Caco-2 (cell line): ENCODE data around the gene ARF1. TPM values are rescaled to one million over a fixed set of nuclear protein-coding genes. Genes with fewer than 3 reads are reported as not detected.

Experiments used
- BruUV-seq: library from RNA; stranded (reverse); fragments of 400-500 nt; replicated peaks from 2 replicates; lab custom pipeline; 2021; lab: Mats Ljungman, UMichigan
- CTCF ChIA-PET: fragments of 300-600 bp; sonication (Branson Sonifier 250); formaldehyde crosslinking; loops from one replicate; lab custom pipeline; 2022; ENCODE audit warnings: antibody characterized with exemption; lab: Charles Lee
- POLR2A ChIA-PET: fragments of 300-600 bp; sonication (Branson Sonifier 250); formaldehyde crosslinking; loops from one replicate; lab custom pipeline; 2022; ENCODE audit warnings: antibody characterized with exemption; lab: Charles Lee
- DNase-seq, 2 experiments: peaks; one replicate each; pipeline versions ENCODE4 v3.0.0 to v3.0.0-alpha.2; 2020 to 2022
- H3K27me3 ChIP-seq: replicated peaks from 2 replicates; pipeline ENCODE4 v1.6.0; 2011; ENCODE audit warnings: low read length; ENCODE audit not compliant: control insufficient read depth, insufficient read depth
- H3K36me3 ChIP-seq: 2 replicates; pipeline ENCODE4 v1.5.1; 2011; ENCODE audit warnings: low read length; ENCODE audit not compliant: control insufficient read depth, insufficient read depth
- H3K4me1 ChIP-seq: fragments of 250-450 bp; sonication (Bioruptor Pico); 2 replicates; pipeline ENCODE4 v1.5.1; 2020; ENCODE audit warnings: mild to moderate bottlenecking
- H3K4me3 ChIP-seq: 2 replicates; pipeline ENCODE4 v1.5.1; 2011; ENCODE audit warnings: low read depth, mild to moderate bottlenecking, control low read depth, low read length
- H3K9me3 ChIP-seq: fragments of 250-450 bp; sonication (Bioruptor Pico); 2 replicates; pipeline ENCODE4 v1.5.1; 2020; ENCODE audit warnings: mild to moderate bottlenecking, moderate library complexity
- H3K27ac Mint-ChIP-seq: one replicate; pipeline ENCODE4 v1.8.0; 2022; ENCODE audit warnings: mixed read lengths; ENCODE audit not compliant: unreplicated experiment
- H3K27me3 Mint-ChIP-seq: one replicate; pipeline ENCODE4 v1.8.0; 2022; ENCODE audit warnings: mixed read lengths; ENCODE audit not compliant: insufficient read depth, unreplicated experiment
- H3K36me3 Mint-ChIP-seq: one replicate; pipeline ENCODE4 v1.8.0; 2022; ENCODE audit warnings: mild to moderate bottlenecking, mixed read lengths; ENCODE audit not compliant: insufficient read depth, unreplicated experiment
- H3K4me1 Mint-ChIP-seq: one replicate; pipeline ENCODE4 v1.8.0; 2022; ENCODE audit warnings: low read depth, mixed read lengths; ENCODE audit not compliant: unreplicated experiment
- H3K4me3 Mint-ChIP-seq: one replicate; pipeline ENCODE4 v1.8.0; 2022; ENCODE audit warnings: mild to moderate bottlenecking, moderate library complexity, mixed read lengths; ENCODE audit not compliant: unreplicated experiment
- H3K9me3 Mint-ChIP-seq: one replicate; pipeline ENCODE4 v1.8.0; 2022; ENCODE audit warnings: mixed read lengths; ENCODE audit not compliant: unreplicated experiment
- intact Hi-C: fragments of 100-400 bp; cut with micrococcal nuclease; formaldehyde crosslinking; loops from one replicate; pipeline ENCODE4 v1.10.0; 2022; ENCODE audit not compliant: unreplicated experiment
- total RNA-seq: library from RNA; stranded (reverse); gene quantifications from 2 replicates; pipeline ENCODE4 v1.2.3, GENCODE V29; 2022
- TF ChIP-seq, protein P1 (sequence below), 2 experiments: fragments of 200-600 bp in 1 of 2; IDR thresholded peaks; 1 replicate in 1 of 2; 2 replicates in 1 of 2; pipeline versions ENCODE4 v1.5.1 to v1.8.0; 2011 to 2022; ENCODE audit warnings: antibody characterized with exemption in 1 of 2, control low read depth in 1 of 2, inconsistent platforms in 1 of 2, low read depth in 1 of 2, low read length in 1 of 2, mild to moderate bottlenecking in 1 of 2, moderate library complexity in 1 of 2; ENCODE audit not compliant: insufficient read depth in 1 of 2, severe bottlenecking in 1 of 2, unreplicated experiment in 1 of 2

The ARF1 gene
- total RNA-seq, 1 experiment from 2014 or later = 378 TPM

DNA sequence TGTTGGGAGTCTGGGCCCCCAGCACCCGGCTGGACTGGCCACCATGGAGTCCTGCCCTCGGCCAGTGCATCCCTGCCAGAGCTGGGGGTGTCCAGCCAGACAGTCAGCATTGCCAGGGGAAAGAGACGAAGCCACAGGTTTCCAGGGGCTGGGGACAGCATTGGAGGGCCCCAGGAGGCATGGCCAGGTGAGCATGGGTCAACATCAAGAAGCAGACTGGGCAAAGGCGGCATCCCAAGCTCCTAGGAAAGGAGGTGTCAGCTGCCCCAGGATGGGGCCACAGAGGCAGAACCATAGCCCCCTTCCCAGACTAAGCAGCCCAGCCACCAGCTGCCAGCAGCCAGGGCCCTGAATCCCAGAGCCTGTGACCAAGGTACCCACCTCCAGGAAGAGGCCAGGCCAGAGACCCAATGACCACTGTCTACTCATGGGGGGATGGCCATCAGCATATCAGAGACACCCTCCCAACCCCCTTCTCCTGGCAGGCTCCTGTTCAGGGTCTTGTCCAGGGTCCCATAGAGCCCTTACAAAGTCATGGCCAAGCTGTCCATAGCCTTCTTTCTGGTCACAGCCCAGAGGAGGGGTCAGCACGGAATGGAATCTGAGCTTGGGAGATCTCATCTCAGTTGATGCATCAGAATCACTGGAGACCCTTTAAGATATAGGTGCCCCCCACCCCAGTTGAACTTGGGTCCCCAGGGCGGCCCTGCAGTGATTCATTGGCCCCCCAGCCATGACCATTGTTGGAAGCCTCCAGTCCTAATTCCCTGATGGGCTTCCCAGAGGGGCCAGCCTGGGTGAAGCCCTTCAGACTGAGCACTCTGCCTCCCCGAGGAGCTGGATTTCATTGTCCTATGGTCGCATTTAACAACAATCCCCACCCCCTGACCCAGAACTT, 43.3 kb upstream of the ARF1 start:
- Histone ChIP-seq H3K4me1 (peaks cover 5% of the 10 kb centered on the region; the same call in 1 of the 2 replicates), H3K4me3 (no peak overlapping the region), H3K9me3 (no peaks in the 10 kb centered on the region), H3K27me3 (no peaks in the 10 kb centered on the region; the same call in 1 of the 2 replicates), H3K36me3 (no peaks in the 10 kb centered on the region)
- Mint-ChIP-seq H3K36me3 (no peaks in the 10 kb centered on the region), H3K4me1 (no peaks in the 10 kb centered on the region), H3K27me3 (no peaks in the 10 kb centered on the region), H3K4me3 (no peak overlapping the region), H3K27ac (no peak overlapping the region), H3K9me3 (no peaks in the 10 kb centered on the region)
- no TSS peak for BruUV-seq
- DNase-seq = peak in 1 of 2 experiments; percentile 17
- ChIA-PET CTCF (no interaction called here), POLR2A (no interaction called here)
- intact Hi-C loops = no loop called here
- TF ChIP-seq, protein P1, sequence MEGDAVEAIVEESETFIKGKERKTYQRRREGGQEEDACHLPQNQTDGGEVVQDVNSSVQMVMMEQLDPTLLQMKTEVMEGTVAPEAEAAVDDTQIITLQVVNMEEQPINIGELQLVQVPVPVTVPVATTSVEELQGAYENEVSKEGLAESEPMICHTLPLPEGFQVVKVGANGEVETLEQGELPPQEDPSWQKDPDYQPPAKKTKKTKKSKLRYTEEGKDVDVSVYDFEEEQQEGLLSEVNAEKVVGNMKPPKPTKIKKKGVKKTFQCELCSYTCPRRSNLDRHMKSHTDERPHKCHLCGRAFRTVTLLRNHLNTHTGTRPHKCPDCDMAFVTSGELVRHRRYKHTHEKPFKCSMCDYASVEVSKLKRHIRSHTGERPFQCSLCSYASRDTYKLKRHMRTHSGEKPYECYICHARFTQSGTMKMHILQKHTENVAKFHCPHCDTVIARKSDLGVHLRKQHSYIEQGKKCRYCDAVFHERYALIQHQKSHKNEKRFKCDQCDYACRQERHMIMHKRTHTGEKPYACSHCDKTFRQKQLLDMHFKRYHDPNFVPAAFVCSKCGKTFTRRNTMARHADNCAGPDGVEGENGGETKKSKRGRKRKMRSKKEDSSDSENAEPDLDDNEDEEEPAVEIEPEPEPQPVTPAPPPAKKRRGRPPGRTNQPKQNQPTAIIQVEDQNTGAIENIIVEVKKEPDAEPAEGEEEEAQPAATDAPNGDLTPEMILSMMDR (IDR thresholded peaks at IDR 0.05; ENCODE audit: insufficient read depth in 1 of 2, low read depth in 1 of 2, low read length in 1 of 2, severe bottlenecking in 1 of 2, unreplicated experiment in 1 of 2) = no peak

- Histone ChIP-seq H3K4me1 (peaks cover 5% of the 10 kb centered on the region; the same call in 1 of the 2 replicates), H3K27me3 (no peaks in the 10 kb centered on the region; the same call in 1 of the 2 replicates), H3K4me3 (no peak overlapping the region), H3K36me3 (no peaks in the 10 kb centered on the region), H3K9me3 (no peaks in the 10 kb centered on the region)
- TF ChIP-seq, protein P1 (IDR thresholded peaks at IDR 0.05; ENCODE audit: insufficient read depth in 1 of 2, low read depth in 1 of 2, low read length in 1 of 2, severe bottlenecking in 1 of 2, unreplicated experiment in 1 of 2) = no peak
- ChIA-PET CTCF (no interaction called here), POLR2A (no interaction called here)
- no peaks in the 10 kb centered on the region for H3K9me3 Mint-ChIP-seq
- no peaks in the 10 kb centered on the region for H3K36me3 Mint-ChIP-seq
- no peak overlapping the region for H3K4me3 Mint-ChIP-seq
- DNase-seq = peak in 1 of 2 experiments; percentile 13
- intact Hi-C loops = no loop called here
- no peak overlapping the region for H3K27ac Mint-ChIP-seq
- H3K27me3 Mint-ChIP-seq = no peaks in the 10 kb centered on the region
- no TSS peak for BruUV-seq
- H3K4me1 Mint-ChIP-seq = no peaks in the 10 kb centered on the region
These were observed 42.5 kb upstream of the ARF1 start for GRCh38 chr1:228039986-228040385.

- intact Hi-C loops = no loop called here
- DNase-seq = peak in 1 of 2 experiments; percentile 8
- Mint-ChIP-seq H3K4me3 (no peak overlapping the region), H3K36me3 (no peaks in the 10 kb centered on the region), H3K27me3 (no peaks in the 10 kb centered on the region), H3K27ac (no peak overlapping the region), H3K9me3 (no peaks in the 10 kb centered on the region), H3K4me1 (no peaks in the 10 kb centered on the region)
- no TSS peak for BruUV-seq
- Histone ChIP-seq H3K27me3 (no peaks in the 10 kb centered on the region; the same call in 1 of the 2 replicates), H3K36me3 (no peaks in the 10 kb centered on the region), H3K9me3 (no peaks in the 10 kb centered on the region), H3K4me1 (peaks cover 5% of the 10 kb centered on the region; the same call in 1 of the 2 replicates), H3K4me3 (no peak overlapping the region)
- CTCF ChIA-PET = no interaction called here
- POLR2A ChIA-PET = no interaction called here
- TF ChIP-seq, protein P1 (IDR thresholded peaks at IDR 0.05; ENCODE audit: insufficient read depth in 1 of 2, low read depth in 1 of 2, low read length in 1 of 2, severe bottlenecking in 1 of 2, unreplicated experiment in 1 of 2) = no peak
These were observed 41.2 kb upstream of the ARF1 start for GRCh38 chr1:228041316-228041715.
